GM21423 (cell line): ENCODE measurements around the gene TTLL3.
"Not testable (repeated sequence)": the region's sequence is repeated elsewhere in the genome, so short reads cannot be mapped to it uniquely, and the experiment has no call there.

ENCODE experiments used
- ATAC-seq: cut with Tn5 transposase; IDR thresholded peaks from one replicate; pipeline ENCODE4 v1.9.1; 2021; ENCODE audit warnings: mild to moderate bottlenecking, moderate library complexity; ENCODE audit not compliant: unreplicated experiment

TTLL3 gene

GRCh38 chr3:9837701-9838582, 27.9 kb downstream of the TTLL3 start:
- ATAC-seq, result no peak

- ATAC-seq, result no peak
Measured at GRCh38 chr3:9838856-9839255, 28.8 kb downstream of the TTLL3 start.

GRCh38 chr3:9841015-9841414, 31.0 kb downstream of the TTLL3 start:
- no peak for ATAC-seq

- ATAC-seq, result peak; percentile 98
Measured at GRCh38 chr3:9843715-9844438, 33.8 kb downstream of the TTLL3 start, which contains the start of gene RPUSD3. Gene RPUSD3, minus strand, starts transcription at chr3:9844008. Its CDS starts 18 bp downstream, at chr3:9843990.

- ATAC-seq, result no peak
Measured at GRCh38 chr3:9846231-9846630, 36.2 kb downstream of the TTLL3 start.

GRCh38 chr3:9846931-9847488, 36.9 kb downstream of the TTLL3 start:
- ATAC-seq, result no peak

- ATAC-seq, result not testable (repeated sequence)
Measured at GRCh38 chr3:9847870-9848269, 37.8 kb downstream of the TTLL3 start.

- ATAC-seq, result not testable (repeated sequence)
Measured at GRCh38 chr3:9848860-9849259, 38.8 kb downstream of the TTLL3 start.

- not testable (repeated sequence) for ATAC-seq
Measured at GRCh38 chr3:9851383-9851782, 41.3 kb downstream of the TTLL3 start.

GRCh38 chr3:9851926-9852325, 41.9 kb downstream of the TTLL3 start:
- not testable (repeated sequence) for ATAC-seq

- ATAC-seq, result no peak
Measured at GRCh38 chr3:9852528-9852927, 42.5 kb downstream of the TTLL3 start.

- not testable (repeated sequence) for ATAC-seq
Measured at GRCh38 chr3:9854291-9854940, 44.4 kb downstream of the TTLL3 start.

- no peak for ATAC-seq
Measured at GRCh38 chr3:9855594-9855993, 45.5 kb downstream of the TTLL3 start.

- ATAC-seq, result no peak
Measured at GRCh38 chr3:9859530-9860025, 49.5 kb downstream of the TTLL3 start.

GRCh38 chr3:9861201-9861600, 51.1 kb downstream of the TTLL3 start:
- ATAC-seq, result no peak

GRCh38 chr3:9861626-9862130, 51.6 kb downstream of the TTLL3 start:
- ATAC-seq, result no peak

- ATAC-seq, result no peak
Measured at GRCh38 chr3:9862391-9863057, 52.5 kb downstream of the TTLL3 start.

- ATAC-seq, result no peak
Measured at GRCh38 chr3:9863058-9863772, 53.2 kb downstream of the TTLL3 start.

GRCh38 chr3:9864200-9864927, 54.3 kb downstream of the TTLL3 start:
- ATAC-seq, result no peak
